NAMALWA (cell line): ENCODE results near the gene CPS1.

ENCODE experiments used
- DNase-seq: peaks from one replicate; pipeline ENCODE4 v3.0.0-alpha.2; 2015; ENCODE audit warnings: low spot score

The CPS1 gene

DNA sequence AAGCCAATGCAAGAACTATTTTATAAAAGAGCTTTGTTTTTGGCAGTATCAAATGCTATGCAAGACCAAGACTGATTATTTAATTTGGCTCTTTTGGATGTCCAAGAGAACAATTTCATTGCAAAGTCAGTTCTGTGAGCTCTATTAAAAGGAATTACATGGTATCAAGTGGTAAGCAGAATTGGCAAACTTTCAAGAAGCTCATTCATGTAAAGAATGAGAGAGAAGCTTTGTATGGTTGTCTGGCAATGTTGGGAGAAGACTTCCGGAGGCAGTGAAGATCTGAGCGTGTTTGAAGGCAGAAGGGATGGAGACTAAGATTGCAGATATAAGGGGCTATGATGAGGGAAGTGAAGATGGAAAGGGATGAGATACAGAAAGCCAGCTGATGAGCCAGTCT lies 49.6 kb downstream of the CPS1 start:
- no peak for DNase-seq

DNA sequence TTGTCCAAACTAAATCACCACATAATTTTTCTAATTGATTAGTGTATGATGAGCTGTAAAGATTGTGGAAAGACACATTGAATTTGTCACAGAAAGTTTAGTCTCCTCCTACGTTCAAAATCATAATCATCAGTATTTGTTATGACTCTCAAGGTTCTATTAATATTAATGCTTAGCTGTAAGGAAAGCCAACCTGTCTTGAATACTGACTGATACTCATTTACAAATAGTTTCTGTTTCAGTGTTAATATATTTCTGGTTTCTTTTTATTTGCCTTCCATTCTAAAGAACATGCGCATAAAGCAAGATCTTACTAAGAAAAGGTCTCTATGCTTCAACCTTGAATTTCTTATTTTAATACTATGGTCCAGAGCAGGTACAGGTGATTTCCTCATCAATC lies 55.1 kb downstream of the CPS1 start:
- DNase-seq = no peak

- DNase-seq = no peak
Measured at GRCh38 chr2:210616074-210616473, 59.7 kb downstream of the CPS1 start.

GRCh38 chr2:210617318-210617717 lies 60.9 kb downstream of the CPS1 start:
- no peak for DNase-seq

- peak; percentile 62 for DNase-seq
Measured at GRCh38 chr2:210617732-210618330, 61.4 kb downstream of the CPS1 start.

DNA sequence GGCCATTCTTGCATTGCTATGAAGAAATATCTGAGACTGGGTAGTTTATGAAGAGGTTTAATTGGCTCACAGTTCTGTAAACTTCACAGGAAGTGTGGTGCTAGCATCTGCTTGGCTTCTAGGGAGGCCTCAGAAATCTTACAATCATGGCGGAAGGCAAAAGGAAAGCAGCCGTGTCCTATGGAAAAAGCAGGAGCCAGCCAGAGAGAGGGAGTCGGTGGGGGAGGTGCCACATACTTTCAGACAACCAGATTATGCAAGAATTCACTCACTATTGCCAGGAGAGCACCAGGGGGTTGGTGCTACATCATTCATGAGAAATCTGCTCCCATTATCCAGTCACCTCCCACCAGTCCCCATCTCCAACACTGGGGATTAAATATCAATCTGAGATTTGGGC lies 64.1 kb downstream of the CPS1 start:
- DNase-seq = no peak

DNA sequence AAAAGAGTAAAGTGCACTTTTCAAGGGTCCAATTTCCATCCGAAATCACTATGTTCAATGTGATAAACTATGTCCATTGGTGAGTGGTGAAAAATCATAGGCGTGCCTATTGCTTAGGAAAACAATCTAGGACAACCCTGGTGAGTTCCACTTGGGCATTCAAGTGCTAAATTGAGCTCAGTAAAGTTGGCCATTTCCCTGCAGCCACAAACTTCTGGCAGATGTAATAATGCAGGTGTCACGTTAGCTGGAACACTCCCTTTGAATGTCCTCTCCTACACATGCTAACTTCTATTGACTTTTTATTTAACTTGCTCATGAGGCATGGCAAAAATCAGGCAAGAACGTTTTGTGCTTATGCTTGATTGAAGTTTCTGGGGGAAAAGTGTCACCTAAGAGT lies 67.1 kb downstream of the CPS1 start:
- DNase-seq = no peak

DNA sequence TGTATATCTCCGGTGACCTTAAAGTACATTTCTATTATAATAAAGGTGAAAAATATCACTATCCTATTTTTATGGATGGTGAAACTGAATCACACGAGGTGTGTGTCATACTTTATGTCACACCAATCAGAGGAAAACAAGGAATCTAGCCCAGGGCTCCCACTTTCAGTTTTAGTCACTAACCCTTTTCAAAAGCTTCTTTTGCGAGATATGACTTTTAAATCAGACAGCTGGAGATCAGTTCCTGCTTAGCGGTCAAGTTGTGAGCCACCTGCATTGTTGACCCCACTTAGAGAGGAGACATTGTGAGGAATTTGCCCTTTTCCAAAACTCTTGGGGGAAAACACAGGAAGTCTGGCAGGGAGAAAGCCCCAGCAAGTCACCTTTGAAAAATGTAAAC lies 70.5 kb downstream of the CPS1 start:
- no peak for DNase-seq

DNA sequence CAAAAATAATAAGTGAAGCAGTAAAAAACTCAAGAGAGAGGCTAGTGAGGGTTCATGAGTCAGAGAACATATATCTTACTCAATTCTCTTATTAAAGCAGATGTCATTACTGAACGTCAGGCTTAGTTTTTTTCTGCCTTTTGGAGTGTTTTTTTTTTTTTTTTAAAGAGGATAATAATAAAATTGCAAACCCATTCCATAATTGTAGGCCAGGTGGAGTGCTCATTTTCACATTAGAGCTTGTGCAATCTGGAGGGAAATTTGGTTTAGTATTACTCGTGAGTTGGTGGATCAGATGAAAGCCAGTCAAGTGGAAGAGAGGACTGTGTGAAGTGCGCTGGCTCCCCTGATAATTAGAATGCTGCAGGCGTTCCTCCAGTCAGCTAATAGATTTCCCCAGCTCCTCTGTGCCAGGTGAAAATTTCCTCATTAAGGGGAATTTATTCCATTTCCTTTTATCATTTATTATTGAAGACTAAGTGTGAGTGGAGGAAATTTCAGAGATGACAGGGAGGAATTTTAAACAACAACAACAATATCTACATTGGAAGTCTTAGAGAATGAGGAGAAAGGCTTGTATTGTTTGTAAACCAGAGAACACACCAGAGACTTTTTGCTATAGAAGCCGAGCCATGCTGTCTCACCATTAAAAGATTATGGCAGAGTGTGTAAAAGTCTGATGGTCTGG lies 74.6 kb downstream of the CPS1 start:
- no peak for DNase-seq

- DNase-seq = no peak
Measured at GRCh38 chr2:210633699-210634098, 77.3 kb downstream of the CPS1 start.

DNA sequence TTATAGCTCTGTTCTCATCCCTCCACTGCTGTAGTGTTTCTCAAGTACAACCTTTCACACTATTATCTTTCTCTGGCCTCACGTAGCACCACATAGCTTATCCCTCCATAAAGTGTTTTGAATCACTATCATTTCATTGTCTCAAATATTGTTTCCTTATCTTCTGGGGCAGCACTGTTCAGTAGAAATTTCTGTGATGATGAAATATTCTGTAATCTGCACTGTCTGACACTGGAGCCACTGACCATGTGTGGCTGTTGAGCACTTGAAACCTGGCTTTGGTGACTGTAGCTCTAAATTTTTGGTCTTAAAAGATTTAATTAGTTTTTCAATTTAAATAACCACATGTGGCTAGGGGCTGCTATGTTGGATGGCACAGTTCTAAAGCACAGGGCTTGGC lies 78.9 kb downstream of the CPS1 start:
- no peak for DNase-seq

GRCh38 chr2:210642333-210642732 lies 85.9 kb downstream of the CPS1 start:
- DNase-seq = no peak

GRCh38 chr2:210647151-210647550 lies 90.8 kb downstream of the CPS1 start:
- no peak for DNase-seq

DNA sequence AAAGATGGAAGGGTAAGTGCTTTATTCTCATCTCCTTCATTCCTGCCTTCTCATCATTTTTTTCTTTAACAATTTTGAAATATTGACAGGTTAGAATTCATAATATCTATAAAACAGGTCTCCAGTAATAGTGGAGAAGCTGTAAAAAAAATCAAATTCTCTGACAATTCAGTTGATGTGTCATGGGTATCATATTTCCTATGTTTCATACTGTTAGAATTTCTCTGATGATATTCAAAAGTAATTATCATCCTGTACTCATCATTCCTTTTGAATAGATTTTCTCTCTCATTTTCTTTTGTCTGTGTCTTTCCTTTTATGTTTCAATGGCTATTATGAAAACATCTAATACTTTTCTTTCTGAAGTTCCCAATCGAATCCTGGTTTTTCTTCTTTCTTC lies 97.7 kb downstream of the CPS1 start:
- no peak for DNase-seq

GRCh38 chr2:210655229-210655975 lies 99.0 kb downstream of the CPS1 start:
- DNase-seq = no peak

DNA sequence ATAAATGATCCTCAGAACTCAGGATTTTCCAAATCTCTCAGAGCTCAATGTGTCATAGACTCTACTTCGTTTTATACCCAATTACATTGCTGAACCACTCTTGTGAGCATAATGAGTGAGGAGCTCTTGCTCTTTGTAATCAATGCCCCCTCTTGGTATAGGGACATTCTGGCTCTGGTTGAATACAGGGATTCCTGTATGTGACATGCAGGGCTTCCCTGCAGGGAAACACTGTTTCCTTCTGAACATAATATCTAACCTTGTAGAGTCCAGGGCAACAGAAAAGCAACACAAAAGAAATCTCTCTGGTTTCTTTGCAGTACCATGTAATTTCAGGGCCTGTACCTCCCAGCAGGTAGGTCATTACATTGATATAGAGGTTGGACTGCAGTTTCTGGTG lies 101.5 kb downstream of the CPS1 start:
- DNase-seq = no peak

GRCh38 chr2:210660751-210661150 lies 104.4 kb downstream of the CPS1 start:
- no peak for DNase-seq

DNA sequence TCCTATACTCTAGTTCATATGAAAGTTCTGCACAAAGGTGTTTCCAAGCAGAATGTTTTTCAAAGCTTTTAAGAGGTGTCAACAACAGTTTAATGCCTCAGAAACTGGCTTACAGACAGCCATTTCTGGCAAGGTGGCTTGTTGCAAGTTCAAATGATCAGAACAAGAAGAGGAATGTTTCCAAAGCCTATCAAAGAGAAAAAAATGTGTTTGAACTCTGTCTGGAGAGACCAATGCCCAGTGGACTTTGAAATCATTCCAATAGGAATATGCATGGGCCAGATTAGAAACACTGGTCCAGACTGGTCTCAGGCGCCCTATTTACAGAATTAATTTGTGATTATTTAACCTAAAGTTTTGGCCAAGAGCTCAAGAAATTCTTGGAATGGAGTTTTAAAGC lies 106.2 kb downstream of the CPS1 start:
- no peak for DNase-seq

- peak; percentile 18 for DNase-seq
Measured at GRCh38 chr2:210663631-210664089, 107.3 kb downstream of the CPS1 start.

- DNase-seq = no peak
Measured at GRCh38 chr2:210667711-210668110, 111.3 kb downstream of the CPS1 start.

- no peak for DNase-seq
Measured at GRCh38 chr2:210671065-210671464, 114.7 kb downstream of the CPS1 start.

GRCh38 chr2:210673117-210673516 lies 116.7 kb downstream of the CPS1 start:
- DNase-seq = no peak

GRCh38 chr2:210676067-210676466 lies 119.7 kb downstream of the CPS1 start:
- no peak for DNase-seq
